ENCODE data around the gene CD164L2.
"Not testable (repeated sequence)": the region's sequence is repeated elsewhere in the genome, so short reads cannot be mapped to it uniquely, and the experiment has no call there.

CD164L2 gene

GRCh38 chr1:27383039-27383605 is at the start of gene CD164L2:
CD164L2 (minus strand) TSS chr1:27383333; CDS start chr1:27383239, 94 bp downstream.
- in situ Hi-C loops (cut with HindIII; ENCODE audit: low sequenced_read_pairs): no loop called here

DNA sequence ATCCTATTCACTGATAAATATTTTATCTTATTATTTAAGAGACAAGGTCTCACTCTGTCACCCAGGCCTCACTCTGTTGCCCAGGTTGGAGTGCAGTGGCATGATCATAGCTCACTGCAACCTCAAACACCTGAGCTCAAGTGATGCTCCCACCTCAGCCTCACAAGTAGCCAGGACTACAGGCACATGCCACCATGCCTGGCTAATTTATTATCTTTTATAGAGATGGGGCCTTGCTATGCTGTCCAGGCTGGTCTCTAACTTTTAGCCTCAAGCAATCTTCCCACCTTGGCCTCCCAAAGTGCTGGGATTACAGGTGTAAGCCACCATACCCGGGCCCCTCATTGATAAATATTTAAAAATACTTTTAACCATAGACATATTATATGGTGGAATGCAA is 49.6 kb upstream of the CD164L2 start:
- in situ Hi-C loops (cut with HindIII; ENCODE audit: low sequenced_read_pairs): not testable (repeated sequence)

DNA sequence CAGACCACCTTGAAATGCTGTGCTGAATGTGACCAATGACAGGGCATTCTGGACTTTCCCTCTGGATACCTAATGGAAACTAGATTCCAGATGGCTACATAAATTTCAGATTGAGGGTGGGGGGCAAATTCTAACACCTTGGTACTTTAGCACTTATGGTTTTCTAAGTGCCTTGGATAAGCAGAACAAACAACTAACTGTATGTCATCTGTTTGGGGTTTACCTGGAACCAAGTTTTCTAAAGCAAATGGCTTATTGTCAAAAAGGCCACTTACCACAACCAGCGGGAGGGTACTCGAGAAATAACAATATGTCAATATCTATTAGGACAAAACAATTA is 48.4 kb upstream of the CD164L2 start:
- in situ Hi-C loops (cut with HindIII; ENCODE audit: low sequenced_read_pairs): no loop called here

GRCh38 chr1:27430903-27431600 is 47.9 kb upstream of the CD164L2 start:
- in situ Hi-C loops (cut with HindIII; ENCODE audit: low sequenced_read_pairs): no loop called here

DNA sequence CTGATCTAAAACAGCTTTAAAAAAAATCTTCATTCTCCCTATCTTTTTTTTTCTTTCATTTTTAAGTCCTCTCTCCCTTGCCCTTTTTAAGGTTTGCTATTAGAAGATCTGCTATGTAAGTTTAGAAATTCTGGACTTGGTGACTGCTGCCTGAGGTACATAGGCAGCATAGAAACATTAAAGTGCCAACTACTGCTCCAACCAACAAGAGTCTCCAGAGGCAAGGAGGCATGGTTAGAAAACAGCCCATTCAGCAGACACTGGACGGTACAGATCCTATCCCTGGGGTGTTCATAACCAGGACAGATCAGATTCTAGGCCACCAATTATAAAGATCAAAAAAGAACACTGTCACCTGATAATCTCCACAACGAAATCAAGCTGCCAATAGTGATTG is 45.9 kb upstream of the CD164L2 start:
- in situ Hi-C loops (cut with HindIII; ENCODE audit: low sequenced_read_pairs): no loop called here

- in situ Hi-C loops (cut with HindIII; ENCODE audit: low sequenced_read_pairs): no loop called here
These were observed 45.3 kb upstream of the CD164L2 start for GRCh38 chr1:27428316-27429028.

- in situ Hi-C loops (cut with HindIII; ENCODE audit: low sequenced_read_pairs): no loop called here
These were observed 44.7 kb upstream of the CD164L2 start for GRCh38 chr1:27427816-27428315.

GRCh38 chr1:27427329-27427728 is 44.2 kb upstream of the CD164L2 start:
- in situ Hi-C loops (cut with HindIII; ENCODE audit: low sequenced_read_pairs): no loop called here

DNA sequence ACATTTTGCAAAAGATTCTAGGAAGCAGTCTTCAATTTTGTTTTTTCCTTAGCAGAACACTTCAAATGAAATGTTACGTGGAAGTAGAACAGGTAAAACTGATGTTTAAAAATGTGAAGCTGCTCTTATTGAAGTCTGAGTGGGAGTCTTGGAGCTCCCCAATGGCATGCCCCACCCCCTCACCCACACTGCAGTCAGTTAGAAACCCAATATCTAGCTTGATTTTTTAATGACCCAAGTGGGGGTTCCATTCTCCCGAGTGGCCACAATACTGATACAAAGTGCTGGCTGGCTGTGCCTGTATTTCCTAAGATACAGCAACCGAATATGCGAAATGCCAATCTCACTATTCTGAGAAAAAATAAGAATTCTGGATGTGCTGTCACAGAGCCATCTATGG is 40.6 kb upstream of the CD164L2 start:
- in situ Hi-C loops (cut with HindIII; ENCODE audit: low sequenced_read_pairs): loop anchor here (25.0 kb wide), 1 partner anchor 164 kb away; no protein-coding TSS in a partner anchor

DNA sequence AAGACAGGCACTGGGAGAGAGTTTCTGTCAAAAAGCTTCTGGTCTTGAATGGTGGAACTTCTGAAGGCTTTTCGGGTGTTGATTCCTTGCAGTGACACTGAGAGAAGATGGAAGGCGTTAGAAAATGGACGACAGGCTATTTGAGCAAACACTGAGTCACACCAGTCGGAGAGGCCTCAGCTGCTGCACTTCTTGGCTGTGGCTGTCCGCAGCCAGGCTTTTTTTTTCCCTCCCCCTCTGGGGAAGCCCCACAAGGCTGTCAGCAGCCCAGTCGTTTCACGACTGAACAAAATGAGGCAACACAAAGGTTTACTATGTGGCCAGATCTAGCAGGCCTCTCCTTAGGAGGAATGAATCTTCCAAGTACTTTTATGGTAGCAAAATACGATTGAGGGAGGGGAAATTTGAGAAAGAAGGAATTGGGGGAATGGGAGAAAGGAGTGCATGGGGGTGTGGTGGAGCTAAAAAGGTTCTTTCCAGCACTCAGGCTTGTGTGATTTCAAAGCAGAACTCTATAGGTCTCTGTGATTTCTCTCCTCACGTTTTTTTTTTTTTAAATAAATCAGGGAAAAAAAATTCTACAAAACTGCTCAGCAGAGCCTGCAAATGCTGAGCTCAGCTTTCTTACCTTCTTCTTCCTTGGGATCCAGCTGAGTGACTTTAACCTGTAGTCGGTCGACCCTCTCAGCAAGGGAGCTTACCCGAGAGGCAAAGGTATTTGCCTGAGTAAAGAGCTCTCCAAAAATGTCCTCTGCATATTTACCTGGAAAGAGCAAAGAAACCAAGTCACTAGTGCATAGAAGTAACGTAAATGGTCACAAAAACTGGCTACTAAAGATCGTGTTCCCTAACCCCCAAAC is 35.4 kb upstream of the CD164L2 start:
- in situ Hi-C loops (cut with HindIII; ENCODE audit: low sequenced_read_pairs): loop anchor here (25.0 kb wide), 1 partner anchor 169 kb away; no protein-coding TSS in a partner anchor

GRCh38 chr1:27417713-27418112 is 34.6 kb upstream of the CD164L2 start:
- in situ Hi-C loops (cut with HindIII; ENCODE audit: low sequenced_read_pairs): loop anchor here (25.0 kb wide), 1 partner anchor 170 kb away; no protein-coding TSS in a partner anchor

GRCh38 chr1:27416387-27417111 is 33.4 kb upstream of the CD164L2 start:
- in situ Hi-C loops (cut with HindIII; ENCODE audit: low sequenced_read_pairs): loop anchor here (25.0 kb wide), 1 partner anchor 171 kb away; no protein-coding TSS in a partner anchor

GRCh38 chr1:27414091-27414490 is 31.0 kb upstream of the CD164L2 start:
- in situ Hi-C loops (cut with HindIII; ENCODE audit: low sequenced_read_pairs): loop anchor here (25.0 kb wide), 1 partner anchor 173 kb away; no protein-coding TSS in a partner anchor

DNA sequence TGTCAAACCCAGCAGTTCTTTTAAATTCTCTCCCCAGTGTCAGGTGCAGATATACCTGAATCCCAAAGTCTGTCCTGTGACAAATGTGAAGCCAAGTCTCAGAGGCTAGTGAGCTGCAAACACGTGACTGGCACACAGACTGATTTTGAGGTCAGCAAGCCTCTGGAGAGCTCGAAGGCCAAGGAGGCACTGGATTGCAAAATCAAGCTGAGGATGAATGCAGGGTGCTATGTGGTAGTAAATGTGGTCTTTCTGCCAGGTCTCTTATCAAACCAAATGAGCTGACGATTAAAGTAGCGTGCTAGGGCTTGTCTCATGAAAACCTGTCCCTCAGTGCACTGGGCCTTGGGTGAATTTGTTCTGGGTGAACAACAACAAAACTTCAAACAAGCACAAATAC is 29.9 kb upstream of the CD164L2 start:
- in situ Hi-C loops (cut with HindIII; ENCODE audit: low sequenced_read_pairs): loop anchor here (25.0 kb wide), 1 partner anchor 174 kb away; no protein-coding TSS in a partner anchor

GRCh38 chr1:27412502-27412901 is 29.4 kb upstream of the CD164L2 start:
- in situ Hi-C loops (cut with HindIII; ENCODE audit: low sequenced_read_pairs): loop anchor here (25.0 kb wide), 1 partner anchor 175 kb away; no protein-coding TSS in a partner anchor

GRCh38 chr1:27410709-27411108 is 27.6 kb upstream of the CD164L2 start:
- in situ Hi-C loops (cut with HindIII; ENCODE audit: low sequenced_read_pairs): loop anchor here (25.0 kb wide), 1 partner anchor 177 kb away; no protein-coding TSS in a partner anchor

DNA sequence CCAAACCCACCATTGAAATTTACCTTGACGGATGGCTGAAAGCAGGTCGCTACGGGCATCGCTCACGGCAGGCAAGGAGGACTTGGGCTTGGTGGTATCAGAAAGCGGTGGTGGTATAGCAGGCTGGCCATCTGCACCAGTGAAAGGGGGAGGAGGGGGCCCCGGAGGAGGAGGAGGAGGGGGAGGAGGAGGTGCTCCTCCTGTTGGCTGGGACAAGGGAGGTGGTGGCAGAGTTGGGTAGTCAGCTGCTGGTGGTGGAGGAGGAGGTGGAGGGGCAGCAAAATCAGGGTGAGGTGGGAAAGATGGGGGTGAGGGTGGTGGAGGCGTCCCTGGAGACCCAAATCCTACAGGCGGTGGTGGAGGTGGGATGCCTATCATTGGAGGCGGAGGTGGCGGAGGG is 26.5 kb upstream of the CD164L2 start:
- in situ Hi-C loops (cut with HindIII; ENCODE audit: low sequenced_read_pairs): loop anchor here (25.0 kb wide), 1 partner anchor 178 kb away; no protein-coding TSS in a partner anchor

GRCh38 chr1:27408151-27408550 is 25.0 kb upstream of the CD164L2 start:
- in situ Hi-C loops (cut with HindIII; ENCODE audit: low sequenced_read_pairs): loop anchor here (25.0 kb wide), 1 partner anchor 179 kb away; no protein-coding TSS in a partner anchor

DNA sequence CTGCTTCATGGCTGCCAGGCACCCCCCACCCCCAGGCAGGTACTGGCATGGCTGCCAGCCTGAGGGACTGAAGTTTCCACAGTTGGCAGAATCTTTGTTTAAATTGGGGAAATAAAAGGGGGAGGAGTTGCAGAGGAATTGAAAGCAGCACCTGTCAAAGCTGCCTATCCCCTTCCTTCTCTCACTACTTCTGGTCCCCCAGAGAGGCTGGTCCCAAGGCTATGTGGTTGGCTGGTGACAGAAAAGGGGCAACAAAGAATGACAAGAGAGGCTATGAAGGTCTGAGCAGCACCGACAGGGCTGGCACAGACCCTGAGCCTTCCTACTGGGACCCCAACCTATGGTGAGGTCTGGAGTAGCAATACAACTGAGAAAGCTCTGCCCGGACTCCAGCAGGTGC is 23.7 kb upstream of the CD164L2 start:
- in situ Hi-C loops (cut with HindIII; ENCODE audit: low sequenced_read_pairs): loop anchor here (25.0 kb wide), 1 partner anchor 181 kb away; no protein-coding TSS in a partner anchor

DNA sequence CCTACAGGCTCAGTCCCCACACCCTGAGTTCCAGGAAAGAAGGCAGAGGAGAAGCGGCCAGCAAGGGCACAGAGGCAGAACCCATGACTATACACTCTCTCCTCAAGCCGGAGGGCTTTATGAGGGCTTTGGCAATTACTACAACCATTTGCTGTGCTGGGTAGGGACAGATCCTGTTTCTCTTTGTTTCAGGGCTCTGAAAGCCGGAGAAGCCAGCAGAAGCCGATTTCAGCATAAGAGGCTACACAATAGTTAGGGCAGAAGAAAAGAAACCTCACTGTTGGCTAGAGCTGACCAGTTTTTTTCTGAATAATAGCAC is 23.2 kb upstream of the CD164L2 start:
- in situ Hi-C loops (cut with HindIII; ENCODE audit: low sequenced_read_pairs): loop anchor here (25.0 kb wide), 1 partner anchor 181 kb away; no protein-coding TSS in a partner anchor

Measured in DLD1 (cell line).